GM23338 (cell line): Measurements from ENCODE around the gene MDGA2. TPM values are rescaled to one million over a fixed set of nuclear protein-coding genes. Genes with fewer than 3 reads are reported as not detected.

Source experiments
- ATAC-seq: fragments of 200-7000 bp; cut with Tn5 transposase; 3 replicates; pipeline ENCODE4 v1.9.1; 2020
- DNase-seq: peaks from one replicate; pipeline ENCODE4 v3.0.0-alpha.2; 2015; ENCODE audit warnings: low spot score
- H2AFZ ChIP-seq: fragments of 200-600 bp; sonication (generic); 2 replicates; pipeline ENCODE4 v1.8.0; 2016; ENCODE audit warnings: antibody characterized with exemption, mild to moderate bottlenecking, moderate library complexity
- H3F3A ChIP-seq: fragments of 200-600 bp; sonication (generic); replicated peaks from 2 replicates; pipeline ENCODE4 v1.8.0; 2017; ENCODE audit warnings: antibody characterized with exemption, mixed run types, low read depth
- H3K27ac ChIP-seq: fragments of 200-600 bp; sonication (generic); 2 replicates; pipeline ENCODE4 v1.6.1; 2016; ENCODE audit warnings: low read depth
- H3K27me3 ChIP-seq: fragments of 200-600 bp; sonication (generic); 2 replicates; pipeline ENCODE4 v1.8.0; 2016; ENCODE audit warnings: mild to moderate bottlenecking, mixed run types, moderate library complexity; ENCODE audit not compliant: insufficient read depth
- H3K36me3 ChIP-seq: fragments of 200-600 bp; sonication (generic); 2 replicates; pipeline ENCODE4 v1.8.0; 2016; ENCODE audit warnings: mild to moderate bottlenecking; ENCODE audit not compliant: insufficient read depth
- H3K4me1 ChIP-seq: fragments of 200-600 bp; sonication (generic); 2 replicates; pipeline ENCODE4 v1.8.0; 2016; ENCODE audit warnings: mild to moderate bottlenecking, moderate library complexity; ENCODE audit not compliant: insufficient read depth
- H3K4me2 ChIP-seq: fragments of 200-600 bp; sonication (generic); 2 replicates; pipeline ENCODE4 v1.7.1; 2017; ENCODE audit warnings: mixed run types
- H3K4me3 ChIP-seq: fragments of 200-600 bp; sonication (generic); 2 replicates; pipeline ENCODE4 v1.6.1; 2016; ENCODE audit warnings: mixed run types
- H3K79me2 ChIP-seq: fragments of 200-600 bp; sonication (generic); replicated peaks from 2 replicates; pipeline ENCODE4 v1.8.0; 2017; ENCODE audit warnings: mild to moderate bottlenecking; ENCODE audit not compliant: insufficient read depth
- H3K9me2 ChIP-seq: fragments of 200-600 bp; sonication (generic); 2 replicates; pipeline ENCODE4 v1.8.0; 2017; ENCODE audit not compliant: insufficient read depth
- H4K20me1 ChIP-seq: fragments of 200-600 bp; sonication (generic); replicated peaks from 2 replicates; pipeline ENCODE4 v1.8.0; 2017; ENCODE audit warnings: mild to moderate bottlenecking; ENCODE audit not compliant: insufficient read depth
- H3K27ac Mint-ChIP-seq: 2 replicates; pipeline ENCODE4 v1.8.0; 2020; ENCODE audit warnings: inconsistent platforms, mild to moderate bottlenecking, moderate library complexity, mixed read lengths
- H3K27me3 Mint-ChIP-seq: 3 replicates; pipeline ENCODE4 v1.8.0; 2022; ENCODE audit warnings: low read depth, mild to moderate bottlenecking, moderate library complexity, mixed read lengths, inconsistent platforms; ENCODE audit not compliant: insufficient read depth, poor library complexity
- H3K36me3 Mint-ChIP-seq: 3 replicates; pipeline ENCODE4 v1.8.0; 2021; ENCODE audit warnings: low read depth, mild to moderate bottlenecking, inconsistent platforms, moderate library complexity, mixed read lengths
- H3K4me1 Mint-ChIP-seq: 3 replicates; pipeline ENCODE4 v1.8.0; 2020; ENCODE audit warnings: mild to moderate bottlenecking, inconsistent platforms, mixed read lengths
- H3K4me3 Mint-ChIP-seq: 3 replicates; pipeline ENCODE4 v1.8.0; 2021; ENCODE audit warnings: moderate library complexity, mild to moderate bottlenecking, inconsistent platforms, mixed read lengths
- H3K9me3 Mint-ChIP-seq: 3 replicates; pipeline ENCODE4 v1.8.0; 2020; ENCODE audit warnings: moderate library complexity, mild to moderate bottlenecking, inconsistent platforms, mixed read lengths
- CREB1 ChIP-seq: fragments of 250-450 bp; sonication (Bioruptor Pico); IDR thresholded peaks from 2 replicates; pipeline ENCODE4 v1.5.0; 2020; ENCODE audit warnings: low read depth, mild to moderate bottlenecking, moderate library complexity
- CTCF ChIP-seq, 2 experiments: fragments of 200-600 bp in 1 of 2; sonication (generic) in 1 of 2; conservative IDR thresholded peaks; 2 replicates each; pipeline versions ENCODE4 v1.5.1 to v1.6.1; 2016 to 2017; ENCODE audit warnings: antibody characterized with exemption in 2 of 2, low read depth in 2 of 2, mild to moderate bottlenecking in 2 of 2, moderate library complexity in 1 of 2
- ETS1 ChIP-seq: IDR thresholded peaks from 2 replicates; pipeline ENCODE4 v1.6.1; 2016; ENCODE audit warnings: antibody characterized with exemption
- EZH2 ChIP-seq: fragments of 200-600 bp; sonication (generic); IDR thresholded peaks from one replicate; pipeline ENCODE4 v1.8.0; 2017; ENCODE audit warnings: antibody characterized with exemption, mild to moderate bottlenecking, low read depth; ENCODE audit not compliant: unreplicated experiment
- EZH2phosphoT487 ChIP-seq: fragments of 200-600 bp; sonication (generic); IDR thresholded peaks from one replicate; pipeline ENCODE4 v1.8.1; 2018; ENCODE audit warnings: antibody characterized with exemption; ENCODE audit not compliant: unreplicated experiment
- JUNB ChIP-seq: IDR thresholded peaks from one replicate; pipeline ENCODE4 v1.6.1; 2016; ENCODE audit warnings: antibody characterized with exemption; ENCODE audit not compliant: unreplicated experiment
- POLR2AphosphoS5 ChIP-seq: IDR thresholded peaks from 2 replicates; pipeline ENCODE4 v1.6.1; 2016; ENCODE audit warnings: antibody characterized with exemption, low read depth
- REST ChIP-seq: IDR thresholded peaks from one replicate; pipeline ENCODE4 v1.6.1; 2018; ENCODE audit warnings: antibody characterized with exemption; ENCODE audit not compliant: unreplicated experiment
- STAT1 ChIP-seq: IDR thresholded peaks from one replicate; pipeline ENCODE4 v1.6.1; 2016; ENCODE audit warnings: antibody characterized with exemption; ENCODE audit not compliant: unreplicated experiment
- ZNF114 ChIP-seq: fragments of 250-450 bp; sonication (Bioruptor Pico); IDR thresholded peaks from 2 replicates; pipeline ENCODE4 v1.5.0; 2020; ENCODE audit warnings: mild to moderate bottlenecking, moderate library complexity
- ZNF331 ChIP-seq: fragments of 250-450 bp; sonication (Bioruptor Pico); IDR thresholded peaks from 2 replicates; pipeline ENCODE4 v1.5.0; 2020; ENCODE audit warnings: low read depth, mild to moderate bottlenecking, moderate library complexity
- polyA plus RNA-seq: library from polyadenylated mRNA; unstranded; fragments of >200 nt; fragmentation: Nextera tagmentation; extraction: Ambion mirVana; gene quantifications from 2 replicates; pipeline ENCODE4 v1.2.1, GENCODE V29; 2016
- total RNA-seq: library from RNA; depleted of rRNA; stranded (reverse); fragments of >200 nt; shearing (Covaris generic); gene quantifications from 2 replicates; pipeline ENCODE4 v1.2.3, GENCODE V29; 2014

Gene MDGA2
- total and polyA plus RNA-seq, 2 experiments from 2014 or later, result 0.68 to 1.7 TPM

GRCh38 chr14:47153746-47154145 is 521.7 kb downstream of the MDGA2 start (continued):
- no peak for TF ChIP-seq CTCF (conservative IDR thresholded peaks at IDR 0.05; ENCODE audit: low read depth in 2 of 2)

- H3K9me3 Mint-ChIP-seq, result no peaks in the 10 kb centered on the region; the same call in 2 of the 3 replicates
- Histone ChIP-seq H2AFZ (no peak overlapping the region), H3K36me3 (no peaks in the 10 kb centered on the region), H3K27me3 (no peaks in the 10 kb centered on the region), H3K79me2 (no peaks in the 10 kb centered on the region), H3K4me2 (no peak overlapping the region), H3K4me1 (no peaks in the 10 kb centered on the region; the same call in 1 of the 2 replicates), H4K20me1 (no peaks in the 10 kb centered on the region), H3K9me2 (0 out of 2 replicates have a peak, but pooled peaks cover 8% of the 10 kb centered on the region), H3K27ac (no peak overlapping the region), H3F3A (no peaks in the 10 kb centered on the region), H3K4me3 (no peak overlapping the region)
- peaks cover 2% of the 10 kb centered on the region for H3K27me3 Mint-ChIP-seq
- no peak overlapping the region for H3K4me3 Mint-ChIP-seq
- DNase-seq, result no peak
- peaks cover 7% of the 10 kb centered on the region; the same call in 2 of the 3 replicates for H3K4me1 Mint-ChIP-seq
- no peak for TF ChIP-seq STAT1
- no peak for TF ChIP-seq ETS1
- TF ChIP-seq ZNF331 (CRISPR knock-in tag), result no peak
- TF ChIP-seq EZH2, result no peak
- TF ChIP-seq EZH2phosphoT487, result no peak
- TF ChIP-seq CREB1 (CRISPR knock-in tag), result no peak
- TF ChIP-seq JUNB, result no peak
- TF ChIP-seq POLR2AphosphoS5, result no peak
- TF ChIP-seq ZNF114 (CRISPR knock-in tag), result no peak
- no peak for ATAC-seq
- H3K36me3 Mint-ChIP-seq, result no peaks in the 10 kb centered on the region
- H3K27ac Mint-ChIP-seq, result no peak overlapping the region
These were observed 525.1 kb downstream of the MDGA2 start for GRCh38 chr14:47150267-47150666.

- Histone ChIP-seq H3K79me2 (no peaks in the 10 kb centered on the region), H3K4me1 (no peaks in the 10 kb centered on the region; the same call in 1 of the 2 replicates), H3K9me2 (0 out of 2 replicates have a peak, but pooled peaks cover 8% of the 10 kb centered on the region), H3K27me3 (no peaks in the 10 kb centered on the region), H3K36me3 (no peaks in the 10 kb centered on the region), H3K4me2 (no peak overlapping the region), H4K20me1 (no peaks in the 10 kb centered on the region), H3K4me3 (no peak overlapping the region), H3F3A (no peaks in the 10 kb centered on the region), H2AFZ (no peak overlapping the region), H3K27ac (no peak overlapping the region)
- no peaks in the 10 kb centered on the region; the same call in 2 of the 3 replicates for H3K9me3 Mint-ChIP-seq
- DNase-seq (no peak), ATAC-seq (no peak)
- H3K27me3 Mint-ChIP-seq, result no peaks in the 10 kb centered on the region
- no peaks in the 10 kb centered on the region for H3K36me3 Mint-ChIP-seq
- H3K27ac Mint-ChIP-seq, result no peak overlapping the region
- H3K4me1 Mint-ChIP-seq, result peaks cover 7% of the 10 kb centered on the region; the same call in 2 of the 3 replicates
- H3K4me3 Mint-ChIP-seq, result no peak overlapping the region
- TF ChIP-seq CREB1 (CRISPR knock-in tag) (no peak), REST (no peak), EZH2 (no peak), CTCF (conservative IDR thresholded peaks at IDR 0.05; ENCODE audit: low read depth in 2 of 2) (no peak), EZH2phosphoT487 (no peak), ZNF114 (CRISPR knock-in tag) (no peak), JUNB (no peak)
These were observed 526.1 kb downstream of the MDGA2 start for GRCh38 chr14:47149326-47149725.
